B cell (primary cell): ENCODE data around the gene TMEM125. TPM values are rescaled to one million over a fixed set of nuclear protein-coding genes. Genes with fewer than 3 reads are reported as not detected.
A peak's percentile ranks its signal among the peaks of the same experiment; 100 is the strongest.

ENCODE experiments used
- ATAC-seq: fragments of 200-7000 bp; cut with Tn5 transposase; one replicate; pipeline ENCODE4 v1.10.0; 2021; ENCODE audit warnings: low read depth, mild to moderate bottlenecking, moderate number of reproducible peaks, moderate library complexity
- CTCF ChIA-PET: fragments of 350-600 bp; sonication (Branson Sonifier 250); formaldehyde crosslinking; loops from one replicate; lab custom pipeline; 2021; ENCODE audit warnings: antibody characterized with exemption, inconsistent platforms; lab: Charles Lee
- POLR2A ChIA-PET: fragments of 350-600 bp; sonication (Branson Sonifier 250); formaldehyde crosslinking; loops from one replicate; lab custom pipeline; 2021; ENCODE audit warnings: antibody characterized with exemption; lab: Charles Lee
- DNase-seq: peaks from one replicate; pipeline ENCODE4 v3.0.0; 2013
- H2AFZ ChIP-seq: 2 replicates; pipeline ENCODE4 v1.6.1; 2012; ENCODE audit warnings: mild to moderate bottlenecking, low read depth, low read length; ENCODE audit not compliant: insufficient read depth, poor library complexity, severe bottlenecking
- H3K27ac ChIP-seq, 2 donors: 1 replicate in 1 of 2; 2 replicates in 1 of 2; pipeline ENCODE4 v1.5.1; 2012 to 2013; ENCODE audit warnings: low read length in 2 of 2, mild to moderate bottlenecking in 2 of 2, moderate library complexity in 1 of 2
- H3K27me3 ChIP-seq, 4 experiments: fragments of 200-600 bp in 1 of 4; sonication (generic) in 1 of 4; replicated peaks in 1 of 4; 1 replicate in 2 of 4; 2 replicates in 2 of 4; pipeline versions ENCODE4 v1.6.1 to v1.7.0; 2013 to 2016; ENCODE audit warnings: low read length in 3 of 4, mild to moderate bottlenecking in 2 of 4, mixed read lengths in 1 of 4, moderate library complexity in 1 of 4; ENCODE audit not compliant: insufficient read depth in 4 of 4, control insufficient read depth in 3 of 4; ENCODE audit errors: control extremely low read depth in 1 of 4
- H3K36me3 ChIP-seq, 2 experiments: replicated peaks in 1 of 2; 1 replicate in 1 of 2; 2 replicates in 1 of 2; pipeline versions ENCODE4 v1.6.1 to v1.7.1; 2013; ENCODE audit warnings: low read length in 1 of 2; ENCODE audit not compliant: insufficient read depth in 2 of 2, control insufficient read depth in 1 of 2; ENCODE audit errors: control extremely low read depth in 1 of 2, extremely low read depth in 1 of 2
- H3K4me1 ChIP-seq, 2 donors: fragments of 200-600 bp in 1 of 2; sonication (generic) in 1 of 2; 1 replicate in 1 of 2; 2 replicates in 1 of 2; pipeline versions ENCODE4 v1.5.1 to v1.6.1; 2013 to 2017; ENCODE audit warnings: low read length in 2 of 2; ENCODE audit not compliant: control insufficient read depth in 2 of 2, insufficient read depth in 2 of 2
- H3K4me2 ChIP-seq: replicated peaks from 2 replicates; pipeline ENCODE3; 2012; ENCODE audit warnings: mild to moderate bottlenecking, low read depth, low read length; ENCODE audit not compliant: poor library complexity, severe bottlenecking
- H3K4me3 ChIP-seq, 5 experiments: fragments of 200-600 bp in 1 of 5; sonication (generic) in 1 of 5; 1 replicate in 3 of 5; 2 replicates in 2 of 5; pipeline versions ENCODE4 v1.5.1 to v1.7.0; 2011 to 2016; ENCODE audit warnings: low read length in 4 of 5, mild to moderate bottlenecking in 4 of 5, low read depth in 2 of 5, control low read depth in 1 of 5, moderate library complexity in 1 of 5; ENCODE audit not compliant: insufficient read depth in 1 of 5; ENCODE audit errors: control extremely low read depth in 1 of 5, extremely low read depth in 1 of 5
- H3K79me2 ChIP-seq: fragments of 200-600 bp; sonication (generic); one replicate; pipeline ENCODE4 v1.6.0; 2016; ENCODE audit warnings: low read length; ENCODE audit not compliant: control insufficient read depth, insufficient read depth
- H3K9ac ChIP-seq: fragments of 200-600 bp; sonication (generic); 2 replicates; pipeline ENCODE4 v1.6.1; 2017; ENCODE audit warnings: mild to moderate bottlenecking, low read length, moderate library complexity
- H3K9me3 ChIP-seq, 3 donors: one replicate each; pipeline versions ENCODE4 v1.6.1 to v1.7.1; 2013; ENCODE audit warnings: low read length in 2 of 3; ENCODE audit not compliant: control insufficient read depth in 2 of 3, insufficient read depth in 1 of 3; ENCODE audit errors: control extremely low read depth in 1 of 3
- H4K20me1 ChIP-seq: 2 replicates; pipeline ENCODE4 v1.6.0; 2012; ENCODE audit warnings: mild to moderate bottlenecking, low read length; ENCODE audit not compliant: insufficient read depth, control insufficient read depth, poor library complexity, severe bottlenecking
- H3K27ac Mint-ChIP-seq: one replicate; pipeline ENCODE4 v1.8.0; 2021; ENCODE audit warnings: mixed read lengths
- H3K27me3 Mint-ChIP-seq: one replicate; pipeline ENCODE4 v1.8.0; 2021; ENCODE audit warnings: mixed read lengths
- H3K4me1 Mint-ChIP-seq: one replicate; pipeline ENCODE4 v1.8.0; 2021; ENCODE audit warnings: mixed read lengths
- H3K4me3 Mint-ChIP-seq: one replicate; pipeline ENCODE4 v1.8.0; 2021; ENCODE audit warnings: mixed read lengths
- H3K9me3 Mint-ChIP-seq: one replicate; pipeline ENCODE4 v1.8.0; 2022; ENCODE audit warnings: mixed read lengths; ENCODE audit not compliant: insufficient read depth
- CTCF ChIP-seq: fragments of 200-600 bp; IDR thresholded peaks from one replicate; pipeline ENCODE4 v1.8.0; 2022; ENCODE audit warnings: antibody characterized with exemption, mild to moderate bottlenecking
- EZH2 ChIP-seq: IDR thresholded peaks from 2 replicates; pipeline ENCODE4 v1.6.1; 2012; ENCODE audit warnings: borderline replicate concordance, low read depth, mild to moderate bottlenecking, moderate library complexity, low read length; ENCODE audit not compliant: insufficient read depth, poor library complexity, severe bottlenecking
- WGBS: methylation state at CpG from one replicate; pipeline ENCODE4 v1.1.5; 2013; ENCODE audit warnings: missing lambda C conversion rate; ENCODE audit not compliant: insufficient coverage; 5-methylcytosine and 5-hydroxymethylcytosine counted together
- intact Hi-C: fragments of 100-400 bp; cut with micrococcal nuclease; formaldehyde crosslinking; loops from one replicate; pipeline ENCODE4 v1.10.0; 2022
- polyA plus RNA-seq: library from polyadenylated mRNA; depleted of rRNA; stranded (reverse); fragments of >200 nt; gene quantifications from 2 replicates; pipeline ENCODE4 v1.2.3, GENCODE V29; 2012
- total RNA-seq, 2 donors: library from RNA; stranded (reverse); fragments of 120-200 nt in 1 of 2; gene quantifications; 1 replicate in 1 of 2; 2 replicates in 1 of 2; pipeline versions ENCODE4 v1.2.3 to v1.2.4, GENCODE V29; 2013 to 2022

TMEM125 gene
- total and polyA plus RNA-seq, 2 donors (not counting 1 experiment from before 2014, with no cell fraction given): not detected

- H3K27ac Mint-ChIP-seq: peak overlapping the region; percentile 96
- CTCF ChIA-PET: interaction anchor here (1.0 to 17.5 kb wide), 4 partner anchors 148 to 309 kb away, joined by 3 to 332 read pairs (median 4); no protein-coding TSS in a partner anchor
- peak overlapping the region; percentile 58 for H3K4me2 ChIP-seq
Observed at GRCh38 chr1:43221797-43222196, 48.0 kb upstream of the TMEM125 start.

More at GRCh38 chr1:43221797-43222196, 48.0 kb upstream of the TMEM125 start:
- Mint-ChIP-seq H3K4me3 (peak overlapping the region; percentile 67), H3K27me3 (no peaks in the 10 kb centered on the region), H3K4me1 (peaks cover 27% of the 10 kb centered on the region), H3K9me3 (no peaks in the 10 kb centered on the region)
- ATAC-seq (no peak), DNase-seq (no peak)
- intact Hi-C loops: loop anchor here (2.0 kb wide), 1 partner anchor 17 kb away; no protein-coding TSS in a partner anchor
- POLR2A ChIA-PET: no interaction called here
- H3K27ac ChIP-seq: peak overlapping the region; percentile 68 to 69
- H3K4me3 ChIP-seq: peak overlapping the region in 1 of 5 experiments; percentile 21
- peak overlapping the region; percentile 13 for H3K9ac ChIP-seq
- no CpG with 5 or more reads among the region's 1 CpG for WGBS
- H4K20me1 ChIP-seq: no peaks in the 10 kb centered on the region
- no peaks in the 10 kb centered on the region for H3K79me2 ChIP-seq
- no peak for TF ChIP-seq EZH2
- no peak for TF ChIP-seq CTCF
- peak overlapping the region; percentile 80 for H2AFZ ChIP-seq
- H3K4me1 ChIP-seq: peaks cover 23 to 26% of the 10 kb centered on the region in 2 donors
- no peaks in the 10 kb centered on the region for H3K36me3 ChIP-seq
- H3K27me3 ChIP-seq: no peaks in the 10 kb centered on the region
- H3K9me3 ChIP-seq: no peaks in the 10 kb centered on the region
